GM19467 (cell line): ENCODE results near the gene SLC9A9.
A peak's percentile ranks its signal among the peaks of the same experiment; 100 is the strongest.
"Not testable (repeated sequence)": the region's sequence is repeated elsewhere in the genome, so short reads cannot be mapped to it uniquely, and the experiment has no call there.

ENCODE experiments used
- ATAC-seq: cut with Tn5 transposase; IDR thresholded peaks from one replicate; pipeline ENCODE4 v1.9.1; 2021; ENCODE audit warnings: mild to moderate bottlenecking, moderate library complexity; ENCODE audit not compliant: unreplicated experiment

Gene SLC9A9

DNA sequence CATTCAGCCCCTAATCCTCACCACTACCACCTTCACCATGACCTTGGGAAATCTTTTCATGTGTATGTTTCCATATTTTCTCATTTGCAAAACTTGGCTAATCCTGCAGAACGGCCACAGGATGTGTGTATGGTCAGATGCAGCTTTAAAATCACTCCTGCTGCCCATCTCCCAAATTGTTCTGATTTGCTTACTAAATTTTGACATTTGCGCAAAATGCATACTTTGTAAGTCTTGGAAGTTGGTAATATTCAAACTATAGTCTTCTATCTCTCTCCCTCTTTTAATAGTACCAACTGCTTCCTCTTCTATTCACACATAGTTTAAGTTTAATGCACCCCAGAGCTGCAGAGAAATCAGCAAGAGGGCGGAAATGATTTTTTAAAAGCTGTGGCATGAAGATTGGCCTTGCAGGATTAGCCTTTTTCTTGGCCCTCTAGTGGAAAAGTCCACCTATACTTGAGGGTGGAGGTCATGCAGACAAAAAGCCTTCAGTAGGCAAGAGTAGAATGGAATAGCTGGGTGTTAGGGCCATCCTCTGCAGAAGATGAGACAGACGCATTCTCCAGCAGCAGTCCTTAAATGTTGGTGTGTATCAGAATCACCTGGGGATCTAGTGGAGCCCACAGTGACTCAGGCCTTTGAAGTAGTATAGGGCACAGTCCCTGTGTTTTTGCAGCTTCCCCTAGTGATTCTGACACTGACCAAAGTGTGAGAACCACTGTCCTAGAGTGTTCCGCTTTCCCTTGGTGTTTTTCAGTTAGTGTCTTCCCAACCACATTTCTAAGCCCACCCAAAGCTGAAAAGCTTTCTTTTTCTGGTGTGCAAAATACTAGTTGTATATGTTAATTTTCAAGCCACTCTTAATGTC is 547.0 kb downstream of the SLC9A9 start:
- no peak for ATAC-seq

DNA sequence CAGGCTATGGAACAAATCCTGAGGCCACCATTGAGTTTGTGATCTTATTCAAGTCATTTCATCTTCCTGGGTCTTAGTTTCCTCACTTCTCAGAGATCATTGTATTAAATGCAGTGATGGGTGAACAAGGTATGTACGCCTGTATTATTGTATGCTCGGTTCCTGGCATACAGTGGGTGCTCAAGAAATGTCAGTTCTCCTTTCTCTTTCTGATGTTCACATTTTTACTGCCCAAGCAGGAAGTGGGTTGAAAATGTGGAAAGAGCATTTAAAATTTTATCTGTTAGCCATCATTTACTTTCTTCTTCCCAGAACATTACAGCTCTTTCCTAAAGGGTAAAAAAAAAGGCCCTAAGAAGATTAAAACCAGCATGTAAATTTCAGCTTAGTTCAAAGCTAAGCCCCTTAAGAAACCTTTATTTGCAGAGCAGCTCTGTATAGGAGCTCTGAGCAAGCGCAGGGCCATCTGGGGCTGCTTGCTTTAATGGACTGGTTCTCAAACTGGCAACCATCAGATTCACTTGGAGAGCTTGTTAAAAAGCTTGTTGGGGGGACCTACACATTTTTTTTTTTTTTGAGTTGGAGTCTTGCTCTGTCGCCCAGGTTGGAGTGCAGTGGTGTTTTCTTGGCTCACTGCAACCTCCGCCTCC is 549.3 kb downstream of the SLC9A9 start:
- ATAC-seq = no peak

DNA sequence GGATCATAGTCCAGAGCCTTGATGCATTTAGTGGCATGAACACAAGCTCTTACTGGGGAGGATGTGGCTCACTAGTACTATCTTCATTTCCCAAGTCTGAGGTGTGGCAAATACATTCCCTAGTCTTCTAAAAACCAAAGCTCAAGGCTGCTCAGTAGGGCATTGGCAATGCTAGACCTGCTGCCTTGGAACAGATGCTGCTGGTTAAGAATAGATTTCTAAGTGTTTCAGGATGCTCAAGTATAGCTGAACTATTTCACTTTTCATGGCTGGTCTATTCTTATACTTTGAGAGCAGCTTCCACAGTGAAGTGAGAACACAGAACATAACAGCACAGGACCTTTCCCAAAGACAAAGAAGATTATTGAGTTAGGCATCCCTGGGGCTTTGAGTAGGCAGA is 549.9 kb downstream of the SLC9A9 start:
- no peak for ATAC-seq

DNA sequence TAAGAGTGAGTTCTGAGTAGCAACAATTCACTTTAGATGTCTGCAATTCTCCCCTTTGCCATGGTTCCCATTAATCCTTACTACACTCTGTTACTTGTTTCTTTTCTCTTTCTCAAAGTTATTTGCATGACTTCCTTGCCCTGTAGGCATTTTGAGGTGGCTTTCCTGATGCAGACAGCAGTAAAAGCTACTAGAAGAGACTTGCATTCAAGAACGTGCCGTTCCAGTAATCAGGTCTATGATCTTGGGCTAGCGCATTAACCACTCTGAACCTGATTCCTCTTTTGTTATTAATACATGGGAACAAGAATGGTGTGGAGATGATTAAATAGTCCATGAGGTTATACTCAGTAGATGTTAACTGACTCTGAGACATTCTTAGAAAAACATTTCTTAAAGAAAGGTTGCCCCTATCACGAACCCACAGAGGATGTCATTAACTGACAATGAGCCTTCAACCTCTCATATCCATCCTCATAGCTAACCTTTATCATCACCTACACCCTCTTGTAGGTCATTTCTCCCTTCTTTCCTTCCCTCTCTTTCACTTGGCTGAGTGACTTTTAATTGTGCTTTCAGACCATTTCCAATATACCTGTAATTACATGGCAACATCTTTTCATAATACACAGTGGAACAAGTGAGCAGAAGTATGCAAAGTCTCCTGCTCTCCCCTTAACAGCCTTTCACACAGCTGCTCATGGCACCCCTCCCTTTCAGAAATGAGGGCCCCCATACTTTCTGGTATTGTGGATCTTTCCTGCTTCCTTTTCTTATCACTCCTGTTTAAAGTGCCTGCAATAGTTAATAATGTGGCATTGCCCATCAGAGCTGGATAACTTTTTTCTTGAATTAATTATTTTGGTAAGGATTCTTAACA is 552.8 kb downstream of the SLC9A9 start:
- no peak for ATAC-seq

DNA sequence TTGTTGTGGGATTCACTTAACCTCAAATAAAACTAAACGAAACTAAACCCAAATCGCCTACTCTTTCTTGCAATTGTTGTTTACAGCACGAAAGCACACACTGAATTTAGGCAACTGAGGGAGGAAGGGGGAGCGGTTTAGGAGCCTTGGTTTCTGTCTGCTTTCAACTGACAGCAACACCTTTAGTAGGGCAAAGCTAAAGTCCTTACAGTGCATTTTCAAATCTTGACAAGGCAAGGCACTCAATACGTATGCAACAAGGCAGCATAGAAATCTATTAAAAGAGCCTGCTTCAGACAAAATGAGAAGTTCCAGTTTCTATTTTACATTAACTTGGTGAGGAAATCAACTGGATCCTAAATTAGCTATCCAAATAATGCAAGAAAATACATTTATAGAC is 554.1 kb downstream of the SLC9A9 start:
- ATAC-seq = peak; percentile 44

DNA sequence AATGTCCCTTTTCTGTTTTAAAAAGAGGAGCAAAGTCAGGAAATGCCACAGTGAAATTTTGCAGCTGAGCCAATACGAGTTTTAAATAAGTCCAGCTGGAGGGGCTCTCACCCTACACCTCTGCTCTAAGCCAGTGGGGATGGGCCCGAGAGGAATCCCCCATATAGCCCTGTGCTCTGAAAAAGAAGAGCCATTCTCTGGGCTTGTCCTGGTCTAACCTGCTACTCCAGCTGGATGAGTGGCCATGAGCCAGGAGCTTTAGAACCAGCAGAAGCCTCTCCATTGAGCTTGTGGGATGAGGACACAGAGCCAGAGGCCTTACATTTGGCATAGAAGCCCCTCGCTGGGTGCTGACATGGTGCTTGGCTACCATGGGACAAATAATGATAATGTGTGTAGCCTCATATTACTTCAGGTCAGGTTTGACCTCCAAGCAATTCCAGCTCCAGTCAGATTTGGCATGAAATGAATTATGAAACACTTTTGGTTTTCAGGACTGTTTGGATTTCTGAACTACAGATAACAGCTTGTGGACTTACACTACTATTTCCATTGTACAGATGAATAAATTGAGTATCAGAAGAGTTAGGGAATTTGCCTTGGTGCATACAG is 556.3 kb downstream of the SLC9A9 start:
- no peak for ATAC-seq

DNA sequence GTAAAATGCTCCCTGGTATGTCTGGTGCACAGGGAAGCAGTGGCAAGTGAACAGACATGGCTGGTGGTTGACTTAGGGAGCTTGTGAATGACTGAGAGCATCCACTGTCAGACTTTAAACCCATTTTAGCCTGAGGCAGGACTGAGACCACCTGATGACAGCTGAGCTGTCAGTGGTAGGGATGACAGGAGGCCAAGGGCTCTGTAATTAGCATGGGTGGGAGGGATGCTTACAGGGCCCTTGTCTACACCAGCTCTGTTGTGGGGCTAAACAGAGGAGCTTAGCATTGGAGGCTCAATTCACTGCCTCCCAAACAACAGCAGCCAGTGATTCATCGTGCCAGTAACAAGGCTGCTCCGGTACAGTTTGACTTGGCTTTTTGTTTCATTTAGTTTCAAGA is 559.3 kb downstream of the SLC9A9 start:
- no peak for ATAC-seq

DNA sequence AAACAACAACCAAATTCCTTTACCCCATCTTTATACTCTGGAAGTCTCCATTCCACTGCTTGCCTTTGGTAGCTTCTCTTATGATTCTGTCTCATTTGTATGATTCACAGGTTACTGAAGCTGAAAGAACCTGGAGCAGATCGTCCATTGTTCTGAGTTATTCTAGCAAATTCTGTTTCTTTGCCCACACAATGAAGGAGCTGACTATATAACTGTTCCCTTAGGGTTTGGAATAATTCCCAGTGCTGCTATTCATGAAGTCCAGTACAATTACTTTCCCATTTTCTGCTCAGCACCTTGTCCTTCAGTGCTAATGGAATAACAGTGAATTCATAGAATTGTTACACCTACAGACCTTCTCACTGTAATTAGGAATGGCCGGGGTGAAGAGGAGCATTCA is 560.9 kb downstream of the SLC9A9 start:
- ATAC-seq = no peak

DNA sequence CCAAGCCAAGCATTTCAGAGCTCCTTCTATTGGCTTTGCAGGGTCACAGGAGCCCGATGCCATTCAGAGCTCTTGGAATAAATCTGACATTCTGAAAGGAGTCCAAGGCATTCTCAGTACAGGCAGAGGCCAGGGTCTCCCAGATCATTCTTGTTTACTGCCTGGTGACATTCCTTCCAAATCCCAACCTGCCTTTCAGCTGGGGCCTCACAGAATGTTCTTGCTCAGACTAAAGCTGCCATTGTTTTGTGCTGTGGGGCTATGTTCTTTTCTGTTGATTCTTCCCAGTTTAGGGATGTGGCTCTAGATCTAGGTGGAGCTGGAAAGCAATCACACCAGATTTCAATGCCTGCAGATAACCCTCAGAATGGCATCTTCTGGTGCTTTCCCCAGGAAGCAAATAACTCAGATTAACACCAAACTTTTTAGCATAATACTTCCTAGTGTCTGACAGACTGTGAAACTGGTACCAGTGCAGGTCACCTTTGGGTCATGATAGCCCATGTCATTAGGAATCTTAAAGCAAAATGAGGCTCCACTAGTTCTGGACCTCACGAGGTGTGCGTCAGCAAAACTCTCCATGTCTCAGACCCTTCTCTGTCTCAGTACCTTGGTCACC is 561.8 kb downstream of the SLC9A9 start:
- no peak for ATAC-seq

DNA sequence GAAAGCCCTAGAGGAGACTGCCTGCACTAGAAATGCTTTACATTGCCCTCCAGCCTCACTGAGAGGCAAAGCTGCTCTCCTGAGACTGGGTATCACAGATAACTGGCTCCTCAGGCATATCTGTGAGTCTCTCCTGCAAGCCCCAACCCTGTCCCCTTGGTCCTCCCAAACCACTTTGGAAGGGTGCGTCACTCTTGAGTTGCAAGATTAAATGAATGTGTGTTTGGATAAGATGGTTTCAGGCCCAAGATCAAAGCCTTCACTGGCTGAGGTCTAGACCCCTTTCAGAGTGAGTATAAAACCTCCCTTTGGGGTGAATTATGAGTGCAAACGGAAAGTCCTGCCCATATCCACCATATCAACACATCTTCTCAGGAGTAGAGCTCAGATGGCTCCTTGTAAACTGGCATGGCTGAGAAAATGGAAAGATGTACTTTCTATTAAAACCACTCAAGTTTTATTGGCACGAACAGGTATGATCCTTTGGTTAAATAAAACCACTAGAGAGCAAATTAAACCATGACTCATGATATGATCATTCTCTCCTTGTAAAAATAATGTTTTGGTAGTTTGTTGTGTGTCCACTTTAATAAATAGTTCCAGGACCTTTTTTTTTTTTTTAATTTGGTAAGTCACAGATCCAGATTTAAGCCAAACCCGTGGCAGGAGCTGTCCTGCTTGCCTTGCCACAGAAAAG is 564.7 kb downstream of the SLC9A9 start:
- no peak for ATAC-seq

DNA sequence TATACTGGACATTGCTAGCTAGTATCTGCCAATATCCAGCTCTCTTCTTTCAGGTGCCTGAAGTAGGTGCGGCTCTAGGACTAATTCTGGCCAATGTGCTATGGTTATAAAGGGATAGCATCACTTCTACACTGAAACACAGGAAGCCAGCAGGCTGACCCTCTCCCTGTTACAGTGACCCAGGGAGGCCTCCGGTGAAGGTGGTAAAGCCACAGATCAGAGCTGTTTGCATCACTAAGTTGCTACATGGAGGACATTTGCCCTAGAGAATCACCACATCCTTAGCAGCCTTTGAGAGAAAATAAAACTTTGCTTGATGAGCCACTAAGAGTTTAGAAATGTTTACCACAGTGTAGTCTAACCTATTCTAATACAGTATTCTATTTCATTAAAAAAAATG is 567.3 kb downstream of the SLC9A9 start:
- no peak for ATAC-seq

DNA sequence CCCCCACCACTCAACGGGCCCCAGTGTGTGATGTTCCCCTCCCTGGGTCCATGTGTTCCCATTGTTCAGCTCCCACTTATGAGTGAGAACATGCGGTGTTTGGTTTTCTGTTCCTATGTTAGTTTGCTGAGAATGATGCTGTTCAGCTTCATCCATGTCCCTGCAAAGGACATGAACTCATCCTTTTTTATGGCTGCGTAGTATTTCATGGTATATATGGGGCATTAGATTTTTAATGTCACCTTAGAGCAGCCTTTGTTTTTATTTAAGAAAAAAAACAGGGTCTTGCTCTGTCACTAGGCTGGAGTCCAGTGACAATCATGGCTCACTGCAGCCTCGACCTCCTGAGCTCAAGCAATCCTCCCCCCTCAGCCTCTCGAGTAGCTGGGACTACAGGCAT is 568.7 kb downstream of the SLC9A9 start:
- not testable (repeated sequence) for ATAC-seq

DNA sequence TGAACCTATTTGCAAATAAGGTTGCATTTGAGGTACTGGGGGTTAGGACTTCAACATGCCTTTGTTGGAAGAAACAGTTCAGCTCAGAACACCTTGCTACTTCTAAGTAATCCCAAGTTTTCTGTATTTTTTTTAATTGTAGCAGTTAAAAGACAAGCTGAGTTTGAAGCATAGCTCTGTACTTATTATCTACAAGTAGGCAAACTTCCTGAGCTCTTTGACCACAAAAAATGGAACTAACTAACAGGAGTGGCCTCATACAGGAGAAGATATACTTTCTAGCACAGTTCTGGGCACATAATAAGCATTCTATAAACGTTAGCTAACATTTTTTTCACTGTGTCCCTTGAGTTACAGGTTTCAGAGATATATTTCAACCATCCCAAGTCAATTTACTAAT is 569.5 kb downstream of the SLC9A9 start:
- ATAC-seq = no peak

DNA sequence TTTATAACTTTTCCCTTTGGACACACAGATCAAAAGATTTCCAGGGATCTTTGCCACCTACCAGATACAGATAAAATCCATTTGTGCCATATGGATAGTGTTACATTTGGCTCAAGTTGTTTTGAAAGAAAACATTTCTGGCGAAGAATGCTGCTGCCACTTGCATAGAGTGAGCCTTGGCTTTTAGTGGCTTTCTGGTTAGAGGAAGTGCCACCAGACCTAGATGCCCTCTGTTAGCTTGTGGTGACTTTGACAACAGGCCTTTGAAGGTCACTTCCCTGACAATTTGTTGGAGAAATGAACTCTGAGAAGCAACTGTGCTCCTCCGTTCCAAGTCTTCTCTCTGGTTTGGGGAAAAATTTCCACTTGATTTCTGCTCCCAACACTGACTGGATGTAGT is 570.7 kb downstream of the SLC9A9 start:
- ATAC-seq = no peak

DNA sequence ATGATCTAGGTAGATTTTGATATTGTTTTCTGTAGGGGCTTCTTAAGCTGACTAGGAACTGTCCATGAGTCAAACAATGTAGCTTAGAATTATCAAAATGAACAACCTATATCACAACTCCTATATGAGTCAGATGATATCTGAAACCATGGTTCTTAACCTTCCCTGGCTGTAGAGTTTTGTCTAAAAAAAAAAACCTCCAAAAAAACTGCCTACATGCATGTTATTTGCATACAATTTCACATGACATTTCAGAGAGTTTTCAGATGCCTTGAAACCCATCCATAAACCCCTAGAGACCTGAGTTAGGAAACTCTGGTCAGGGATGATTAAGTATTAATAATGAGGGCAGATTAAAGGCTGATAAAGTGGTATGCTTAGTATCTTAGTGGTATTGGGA is 571.7 kb downstream of the SLC9A9 start:
- ATAC-seq = peak; percentile 75

DNA sequence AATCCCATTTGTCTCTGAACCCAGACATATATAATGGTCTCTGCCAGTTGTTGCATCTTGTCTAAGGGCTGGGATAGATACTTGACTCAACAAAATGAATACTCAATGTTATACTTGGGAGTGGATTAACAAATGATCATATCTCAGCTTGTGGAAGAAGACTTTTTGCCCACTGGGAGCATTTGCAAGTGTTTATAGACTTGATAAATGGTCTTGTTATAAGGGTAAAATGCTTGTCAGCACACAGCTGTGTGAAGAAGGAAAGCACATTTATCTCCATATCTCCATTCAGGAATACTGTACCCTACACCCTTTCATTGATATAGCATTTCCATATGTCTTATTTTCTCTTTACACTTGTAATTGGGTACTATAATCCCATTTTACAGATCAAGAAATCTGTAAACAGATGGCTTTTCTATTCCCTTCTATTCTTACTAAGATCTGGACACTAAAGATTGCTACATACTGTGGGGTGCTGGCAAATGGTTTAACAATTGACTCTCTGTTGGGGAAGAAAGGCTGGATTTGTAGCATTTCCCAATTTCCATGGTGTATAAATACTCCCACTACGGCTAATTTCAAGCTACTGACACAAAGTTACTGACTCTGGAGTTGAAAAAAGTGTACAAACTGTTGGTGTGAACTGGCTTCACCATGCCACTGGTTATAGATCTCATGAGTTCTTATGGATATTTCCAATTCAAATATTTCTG is 574.1 kb downstream of the SLC9A9 start:
- ATAC-seq = no peak

DNA sequence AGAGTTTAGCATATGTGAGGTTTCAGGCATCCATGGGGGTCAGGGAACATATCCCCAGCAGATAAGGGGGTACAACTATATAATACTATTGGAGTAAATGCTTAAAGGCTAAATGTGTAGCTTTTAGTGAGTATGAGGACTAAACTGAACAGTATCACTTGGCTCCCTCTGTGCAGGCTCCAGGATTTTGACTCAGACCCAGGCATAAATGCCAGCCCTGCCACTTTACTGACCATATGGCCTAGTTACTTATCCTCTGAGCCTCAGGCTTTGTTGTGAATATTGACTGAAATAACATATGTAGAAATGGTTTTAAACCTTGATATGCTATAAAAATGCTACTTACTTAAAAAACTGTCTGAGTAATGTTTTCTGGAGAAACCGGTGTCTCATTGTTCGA is 577.1 kb downstream of the SLC9A9 start:
- ATAC-seq = no peak

DNA sequence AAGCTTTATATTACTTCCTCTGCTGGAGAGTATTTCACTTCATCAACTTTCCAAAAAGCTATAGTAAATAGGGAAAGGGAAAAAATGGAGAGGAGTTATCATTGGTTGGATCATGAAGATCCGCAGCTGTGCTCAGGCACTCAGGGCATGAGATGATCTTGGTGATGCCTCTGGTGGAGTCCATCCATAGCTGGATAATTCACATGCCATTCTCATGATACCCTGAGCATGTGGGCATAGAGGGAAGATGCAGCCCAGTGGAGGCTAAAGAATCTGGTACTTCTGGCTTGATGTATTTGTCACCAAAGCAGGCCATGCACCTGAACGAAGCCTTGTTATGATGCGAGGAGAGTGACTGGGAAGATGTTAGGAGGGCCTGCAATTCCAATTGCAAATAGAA is 578.5 kb downstream of the SLC9A9 start:
- no peak for ATAC-seq

DNA sequence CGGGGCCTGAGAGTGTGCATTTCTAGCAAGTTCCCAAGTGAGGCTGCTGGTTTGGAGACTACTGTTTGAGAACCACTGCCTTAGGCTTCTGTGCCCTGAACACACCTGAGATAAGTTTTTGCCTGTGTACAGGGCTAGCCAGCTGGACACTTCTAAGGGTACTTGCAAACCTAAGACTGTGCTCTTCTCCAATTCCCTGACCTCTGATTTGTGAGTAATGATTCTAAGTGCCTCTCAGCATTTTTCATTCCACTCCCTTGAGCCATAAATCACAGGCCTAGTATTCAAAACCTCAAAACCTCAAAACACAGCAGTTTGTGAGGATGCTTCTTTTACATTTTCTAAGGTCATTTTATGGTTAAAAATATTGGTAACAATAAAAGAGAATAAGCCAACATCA is 580.3 kb downstream of the SLC9A9 start:
- no peak for ATAC-seq
